ENCODE results near the gene DDX19B. TPM values are rescaled to one million over a fixed set of nuclear protein-coding genes. Genes with fewer than 3 reads are reported as not detected.

The DDX19B gene
- total RNA-seq, 2 experiments from 2014 or later = 28.7 to 31.3 TPM

DNA sequence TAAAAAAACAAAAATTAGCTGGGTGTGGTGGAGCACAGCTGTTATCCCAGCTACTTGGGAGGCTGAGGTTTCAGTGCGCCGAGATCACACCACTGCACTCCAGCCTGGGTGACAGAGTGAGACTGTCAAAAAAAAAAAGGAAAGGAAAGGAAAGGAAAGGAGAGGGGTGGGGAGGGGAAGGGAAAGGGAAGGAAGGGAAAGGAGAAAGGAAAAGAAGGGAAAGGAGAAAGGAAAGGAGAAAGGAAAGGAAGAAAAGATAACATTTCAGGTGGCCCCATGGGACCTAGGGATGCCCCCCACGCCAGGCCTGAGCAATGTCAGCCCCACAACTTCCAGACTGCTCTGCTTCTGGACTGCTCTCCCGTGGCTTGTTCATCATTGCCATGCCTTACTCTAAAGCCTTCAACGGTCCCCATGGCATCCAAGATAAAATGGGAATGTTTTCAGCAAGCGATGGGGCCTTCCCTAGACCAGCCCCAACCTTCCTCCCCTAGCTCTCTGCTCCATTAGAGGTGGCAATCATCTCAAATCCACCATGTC is 84.5 kb downstream of the DDX19B start:
- peaks cover 11% of the 10 kb centered on the region for H3K4me1 Mint-ChIP-seq (ENCODE audit: low read depth)

More for the DNA sequence above, 84.5 kb downstream of the DDX19B start:
- Mint-ChIP-seq H3K27me3 (ENCODE audit: low read depth) (no peaks in the 10 kb centered on the region), H3K4me3 (no peak overlapping the region), H3K36me3 (ENCODE audit: low read depth) (peaks cover 6% of the 10 kb centered on the region), H3K9me3 (no peaks in the 10 kb centered on the region), H3K27ac (no peak overlapping the region)
- intact Hi-C loops (cut with micrococcal nuclease) = loop anchor here (5.0 kb wide), 2 partner anchors 269 to 354 kb away; no protein-coding TSS in a partner anchor
- CTCF ChIA-PET = no interaction called here
- DNase-seq = no peak

Other genes with a start within 250 kb of the DDX19B start
- gene PDPR, start 184.9 kb upstream of the DDX19B start, total RNA-seq = 10 to 100 TPM; 12.8 to 14.3 TPM
- gene CLEC18C, start 125.4 kb upstream of the DDX19B start, total RNA-seq = under 1 TPM; 0.27 to 0.31 TPM
- 10 to 100 TPM; 20.3 to 21.0 TPM for gene EXOSC6, start 47.2 kb upstream of the DDX19B start, total RNA-seq
- gene AARS1, start 9.7 kb upstream of the DDX19B start, total RNA-seq = 100 to 1,000 TPM; 237 to 238 TPM
- gene DDX19A, start 47.7 kb downstream of the DDX19B start, total RNA-seq = 10 to 100 TPM; 43.4 to 46.0 TPM
- gene ST3GAL2, start 139.9 kb downstream of the DDX19B start, total RNA-seq = 1 to 10 TPM; 9.3 to 9.9 TPM
- 10 to 100 TPM; 12.2 to 12.6 TPM for gene FCSK, start 155.4 kb downstream of the DDX19B start, total RNA-seq
- gene COG4, start 224.4 kb downstream of the DDX19B start, total RNA-seq = 10 to 100 TPM; 42.0 to 48.7 TPM
- 100 to 1,000 TPM; 397 to 416 TPM for gene SF3B3, start 224.6 kb downstream of the DDX19B start, total RNA-seq

Measured in activated naive CD4-positive, alpha-beta T cell treated with anti-CD3 and anti-CD28 coated beads for 36 hours (primary cell).